NCI-H1105 (cell line): Measurements from ENCODE around the gene ENG.

Source experiments
- DNase-seq: peaks from one replicate; lab custom pipeline; 2025; lab: John Stamatoyannopoulos, UW

The ENG gene

DNA sequence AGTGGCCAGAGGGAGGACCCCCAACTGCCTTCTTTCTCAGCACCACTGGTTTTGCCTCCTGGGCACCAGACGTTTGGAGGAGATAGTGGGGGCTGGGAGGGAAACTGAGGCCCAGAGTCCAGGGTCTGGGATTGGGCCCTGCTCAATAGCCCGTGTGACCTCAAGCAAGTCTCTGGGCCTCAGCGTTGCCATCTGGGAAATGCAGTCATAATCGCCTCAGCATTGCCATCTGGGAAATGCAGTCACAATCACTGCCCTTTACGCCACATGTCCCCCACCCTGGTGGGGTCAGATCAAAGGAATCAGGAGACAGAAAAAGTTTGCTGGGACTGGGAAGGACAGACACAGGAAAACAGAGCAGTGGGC is 77.6 kb downstream of the ENG start:
- DNase-seq, result no peak

DNA sequence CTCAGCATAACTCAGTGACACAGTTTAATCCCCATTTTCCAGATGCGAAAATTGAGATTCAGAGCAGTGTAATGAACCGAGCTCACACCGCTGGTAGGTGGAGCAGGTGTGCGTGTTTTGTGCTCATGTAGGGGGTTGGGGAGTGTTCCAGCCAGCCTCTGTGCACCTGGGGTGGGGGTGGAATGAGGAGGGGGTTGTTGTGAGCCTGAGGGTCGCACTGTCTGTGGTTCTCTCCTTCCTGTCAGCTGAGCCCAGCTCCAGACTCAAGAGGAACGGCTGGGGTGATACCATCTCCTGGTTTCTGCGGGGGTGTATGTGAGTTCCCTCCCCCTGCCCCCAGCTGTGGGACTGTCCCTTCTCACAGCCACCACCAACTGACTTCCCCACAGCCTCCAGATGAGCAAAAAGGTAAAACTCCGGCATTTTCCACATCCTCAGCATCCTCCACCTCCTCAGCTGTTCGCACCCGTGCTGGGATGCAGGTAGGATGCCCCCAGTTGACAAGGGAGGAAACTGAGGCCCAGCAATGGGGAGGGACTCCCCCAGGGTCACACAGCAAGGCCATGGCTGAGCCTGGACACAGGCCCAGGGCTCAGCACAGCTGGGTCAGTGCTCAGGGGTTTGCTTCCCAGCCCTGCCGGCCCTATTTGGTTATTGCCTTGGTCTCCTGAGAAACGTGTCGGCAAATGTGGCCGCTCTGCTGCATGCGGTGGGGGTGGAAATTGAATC is 78.1 kb downstream of the ENG start:
- DNase-seq, result no peak

DNA sequence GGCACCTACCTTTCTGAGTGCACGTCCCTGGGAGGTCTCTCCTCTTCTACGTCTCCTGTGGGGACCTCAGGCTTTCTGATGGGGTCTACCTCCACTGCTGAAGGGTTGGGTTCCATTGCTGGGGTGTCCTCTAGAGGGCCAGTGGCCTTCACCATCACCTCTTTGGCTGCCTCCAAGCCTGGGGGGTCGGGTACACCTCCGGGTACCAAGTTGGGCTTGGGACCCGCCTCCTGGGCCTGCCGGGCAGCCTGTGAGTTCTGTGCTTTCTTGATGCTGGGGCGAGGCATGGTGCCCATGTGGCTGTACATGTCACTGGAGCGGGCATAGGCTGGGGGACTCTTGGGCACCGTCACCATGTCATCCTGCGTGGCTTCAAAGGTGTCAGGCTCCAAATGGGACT is 80.5 kb downstream of the ENG start:
- no peak for DNase-seq

DNA sequence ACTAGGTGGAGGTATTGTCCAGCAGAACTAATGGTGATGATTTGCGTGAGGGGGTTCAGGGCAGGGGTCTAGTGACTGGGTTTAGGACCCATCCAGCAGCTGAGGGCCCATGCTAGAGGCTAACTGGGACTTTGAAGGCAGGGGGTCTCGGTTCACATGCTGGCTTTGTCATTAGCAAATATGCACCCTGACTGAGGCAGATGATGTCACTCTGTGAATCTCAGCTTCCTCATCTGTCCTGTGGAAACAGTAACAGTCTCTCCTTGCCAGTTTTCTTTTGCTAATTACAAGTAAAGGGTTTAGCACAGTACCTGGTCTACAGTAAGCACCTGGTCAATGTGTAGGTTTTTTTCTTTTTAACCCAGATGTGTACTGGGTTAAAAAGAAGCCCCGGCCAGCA is 81.2 kb downstream of the ENG start:
- no peak for DNase-seq

DNA sequence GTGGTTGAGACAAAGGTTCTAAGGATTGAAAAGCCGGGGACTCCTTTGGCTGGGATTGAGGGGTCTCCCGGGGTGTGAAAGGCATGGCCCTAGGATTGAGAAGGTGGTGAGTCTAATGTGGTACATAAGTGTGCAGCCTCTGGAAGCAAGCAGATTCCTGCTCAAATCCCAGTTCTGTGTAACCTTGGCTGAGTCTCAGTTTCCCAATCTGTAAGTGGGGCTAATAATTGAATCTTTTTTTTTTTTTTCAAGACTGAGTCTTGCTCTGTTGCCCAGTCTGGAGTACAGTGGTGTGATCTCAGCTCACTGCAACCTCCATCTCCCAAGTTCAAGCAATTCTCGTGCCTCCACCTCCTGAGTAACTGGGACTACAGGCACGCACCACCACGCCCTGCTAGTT is 81.9 kb downstream of the ENG start:
- DNase-seq, result no peak

DNA sequence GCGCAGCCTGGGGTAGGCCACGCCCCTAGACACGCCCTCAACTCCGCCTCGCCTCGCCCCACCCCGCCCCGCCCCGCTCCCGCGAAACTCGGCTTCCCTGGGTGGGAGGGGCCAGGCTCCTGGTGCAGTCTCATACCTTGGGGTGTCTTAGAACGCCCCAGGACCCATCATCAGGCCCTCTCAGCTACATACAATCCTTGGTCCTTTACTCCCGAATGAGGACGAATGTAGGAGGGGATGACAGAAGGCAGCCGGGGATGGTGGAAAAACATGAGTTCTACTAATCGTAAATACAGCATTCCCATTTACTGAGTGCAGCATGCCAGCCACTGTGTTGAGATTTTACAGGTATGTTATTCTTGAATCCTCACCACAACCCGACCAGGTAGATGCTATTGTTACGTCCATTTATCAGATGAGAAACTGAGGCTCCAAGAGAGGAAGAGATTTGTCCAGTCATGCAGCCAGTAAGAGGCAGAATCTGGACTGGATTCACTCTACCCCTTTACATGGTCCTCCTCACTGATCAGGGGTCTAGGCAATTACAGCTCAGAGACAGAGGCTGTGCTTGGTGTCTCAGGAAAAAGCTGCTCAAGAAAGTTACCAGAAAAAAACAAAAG is 82.8 kb downstream of the ENG start:
- no peak for DNase-seq

DNA sequence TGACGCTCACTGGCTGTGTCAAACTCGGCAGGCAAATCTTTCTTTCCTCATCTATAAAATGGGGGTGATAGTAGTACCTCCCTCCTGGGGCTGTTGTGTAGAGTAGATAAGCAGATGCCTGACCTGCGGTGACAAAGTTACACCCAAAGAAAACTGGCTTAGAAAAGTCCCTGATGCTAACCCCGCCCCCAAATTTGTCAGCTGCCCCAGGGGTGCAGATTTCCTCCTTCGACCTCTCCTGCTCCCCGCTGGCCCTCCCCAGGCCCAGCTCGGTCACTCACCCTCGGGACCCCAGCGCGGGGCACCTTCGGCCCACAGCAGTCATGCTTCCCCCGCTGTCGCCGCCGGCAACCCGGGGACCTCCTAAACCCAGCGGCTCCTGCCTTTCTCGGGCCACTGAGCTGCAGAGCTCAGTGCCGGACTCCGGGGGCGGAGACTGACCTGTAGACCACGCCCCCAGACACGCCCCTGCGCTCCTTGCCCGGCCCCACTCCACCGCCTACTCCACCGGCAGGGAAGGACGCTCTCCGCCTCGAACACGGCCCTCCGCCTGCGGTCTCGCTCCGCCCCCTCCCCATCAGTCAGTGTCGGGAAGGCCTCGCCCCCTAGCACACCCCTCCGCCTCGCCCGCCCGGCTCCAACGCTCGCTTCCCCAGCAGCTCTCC is 83.4 kb downstream of the ENG start:
- DNase-seq, result peak; percentile 93

DNA sequence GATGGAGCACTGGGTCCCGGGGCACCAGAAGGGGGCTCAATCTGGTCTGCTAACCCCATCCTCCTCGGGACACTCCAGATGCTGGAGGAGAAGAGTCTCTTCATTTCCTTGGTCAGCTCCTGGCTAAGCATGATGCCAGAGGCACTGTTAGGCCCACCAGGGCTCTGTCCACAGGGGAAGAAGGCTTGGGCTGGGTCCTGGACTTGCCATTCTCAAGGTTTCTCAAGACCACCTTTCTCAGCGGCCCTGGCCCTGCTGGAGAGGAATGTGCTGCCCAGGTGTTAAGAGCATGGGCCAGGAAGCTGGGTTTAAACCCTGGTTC is 83.9 kb downstream of the ENG start:
- DNase-seq, result no peak

DNA sequence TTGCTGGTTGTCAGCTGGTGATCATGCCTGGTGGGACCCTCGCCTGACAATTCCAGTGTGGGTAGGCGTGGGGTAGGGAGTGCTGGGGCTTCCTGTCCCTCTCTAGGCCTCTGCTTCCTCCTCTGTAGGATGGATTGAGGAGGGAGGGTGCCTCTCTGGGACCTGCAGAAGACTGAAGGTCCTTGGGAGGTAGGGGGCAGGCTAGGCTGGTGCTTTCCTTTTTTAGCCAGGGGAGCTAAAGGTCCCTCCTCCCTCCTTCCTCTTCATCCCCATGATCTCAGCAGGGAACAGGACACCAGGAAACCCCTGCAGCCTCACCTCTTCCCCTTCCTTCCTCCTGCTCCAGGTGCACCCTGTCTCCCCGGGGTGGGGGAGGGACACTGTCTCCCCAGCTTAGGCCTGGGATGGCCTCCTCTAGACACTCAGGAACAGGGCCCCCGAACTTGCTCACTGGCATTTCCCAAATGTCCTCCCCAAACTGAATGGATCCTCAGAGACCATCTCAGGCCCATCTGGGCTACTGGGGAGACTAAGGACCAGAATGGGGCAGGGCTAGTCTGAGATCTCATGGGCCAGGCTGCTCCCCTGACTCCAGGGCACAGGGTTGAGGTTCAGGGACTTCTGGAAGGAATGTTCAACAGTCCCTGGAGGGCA is 84.4 kb downstream of the ENG start:
- DNase-seq, result no peak

DNA sequence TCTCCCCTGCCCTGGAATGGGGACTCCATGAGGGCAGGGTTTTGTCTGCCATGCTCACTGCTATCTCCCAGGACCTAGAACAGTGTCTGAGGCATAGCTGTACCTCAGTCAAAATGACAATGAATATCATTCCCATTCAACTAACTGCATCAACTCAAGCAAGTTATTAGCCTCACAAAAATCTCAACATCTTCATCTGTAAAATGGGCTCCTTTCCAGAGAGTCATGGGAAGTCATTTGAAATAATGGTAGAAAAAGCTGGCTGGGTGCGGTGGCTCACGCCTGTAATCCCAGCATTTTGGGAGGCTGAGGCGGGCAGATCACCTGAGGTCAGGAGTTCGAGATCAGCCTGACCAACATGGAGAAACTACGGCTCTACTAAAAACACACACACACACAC is 85.4 kb downstream of the ENG start:
- DNase-seq, result no peak

DNA sequence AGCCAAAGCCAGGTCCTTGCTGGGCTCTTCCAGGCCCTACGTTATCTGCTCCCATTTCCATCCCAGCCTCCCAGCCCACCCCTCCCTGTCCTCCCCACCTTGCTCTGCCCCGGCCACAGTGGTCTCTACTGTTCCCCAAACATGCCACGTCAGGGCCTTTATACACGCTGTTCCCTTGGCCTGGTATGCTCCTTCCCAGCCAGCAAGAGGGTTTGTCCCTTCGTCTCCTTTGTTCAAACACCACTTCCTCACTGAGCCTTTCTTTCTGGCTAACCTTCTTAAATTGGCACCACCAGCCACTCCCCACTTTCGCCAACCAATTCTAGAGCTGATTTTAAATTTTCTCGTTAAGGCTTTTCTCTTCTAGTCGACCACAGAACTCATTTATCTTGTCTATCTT is 85.8 kb downstream of the ENG start:
- DNase-seq, result no peak

DNA sequence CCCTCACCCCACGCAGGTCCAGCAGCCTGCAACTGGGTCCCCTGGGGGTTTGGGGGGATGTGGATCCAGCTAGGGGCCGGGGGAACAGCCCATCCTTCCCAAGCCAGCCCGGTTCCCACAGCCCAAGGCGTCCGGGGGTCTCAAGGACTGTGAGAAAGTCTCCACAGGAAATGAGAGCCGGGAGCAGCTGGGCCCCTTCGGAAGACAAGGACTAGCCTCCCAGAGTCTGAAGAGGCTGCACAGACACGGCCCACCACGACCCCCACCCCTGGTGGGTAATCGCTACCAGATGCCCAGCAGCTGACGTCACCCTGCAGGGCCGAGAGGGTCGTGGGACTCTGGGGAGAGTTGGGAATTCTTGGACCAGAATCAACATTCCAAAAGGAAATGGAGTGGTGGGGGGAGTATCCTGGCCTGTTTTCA is 86.5 kb downstream of the ENG start:
- no peak for DNase-seq

DNA sequence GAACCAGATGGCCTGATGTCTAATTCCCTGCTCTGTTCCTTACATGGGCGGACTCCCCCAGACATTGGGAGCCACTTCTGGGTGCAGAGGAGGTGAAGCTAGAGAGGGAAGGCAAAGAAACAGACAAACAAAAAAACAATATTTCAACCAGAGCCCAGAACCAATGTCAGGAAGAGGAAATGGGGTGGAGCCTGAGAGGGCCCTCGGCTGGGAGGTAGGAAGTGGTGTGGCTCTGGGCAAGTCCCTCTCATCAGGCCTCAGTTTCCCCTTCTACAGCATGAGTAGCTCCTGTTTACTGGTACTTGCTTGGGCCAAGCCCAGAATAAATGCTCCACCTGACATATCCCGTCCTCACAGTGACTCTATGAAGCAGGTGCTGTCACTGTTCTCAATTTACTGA is 87.0 kb downstream of the ENG start:
- no peak for DNase-seq

DNA sequence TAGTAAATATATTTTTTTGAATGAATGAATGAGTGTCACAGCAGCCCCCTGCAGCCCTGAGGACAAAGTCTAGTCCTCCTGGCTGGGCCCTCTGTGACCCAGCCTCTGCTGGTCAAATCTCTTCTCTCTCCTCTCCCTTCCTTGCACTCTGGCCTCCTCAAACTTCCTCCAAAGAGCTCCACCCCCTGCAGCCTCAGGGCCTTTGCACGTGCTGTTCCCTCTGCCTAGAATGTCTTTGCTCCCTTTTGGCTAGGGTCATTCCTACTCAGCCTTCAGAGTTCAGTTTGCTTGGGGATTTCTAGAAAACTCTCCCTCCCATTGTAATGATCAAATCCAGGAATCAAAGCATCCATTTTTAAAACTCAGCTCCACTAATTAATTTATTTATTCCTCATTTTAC is 89.0 kb downstream of the ENG start:
- no peak for DNase-seq
